RWPE2 (cell line): ENCODE measurements around the gene POLR1E.

Experiments
- ATAC-seq: fragments of 200-7000 bp; cut with Tn5 transposase; 3 replicates; pipeline ENCODE4 v1.9.1; 2021; ENCODE audit warnings: low read depth
- DNase-seq: peaks from one replicate; pipeline ENCODE4 v3.0.0-alpha.2; 2020; ENCODE audit warnings: low spot score
- H3K27ac ChIP-seq: fragments of 450-650 bp; 2 replicates; pipeline ENCODE4 v1.5.1; 2017; ENCODE audit warnings: mild to moderate bottlenecking; ENCODE audit not compliant: poor library complexity, severe bottlenecking
- H3K27me3 ChIP-seq: fragments of 250-450 bp; sonication (Bioruptor Pico); 2 replicates; pipeline ENCODE4 v1.5.1; 2021; ENCODE audit warnings: mild to moderate bottlenecking, moderate library complexity; ENCODE audit not compliant: insufficient read depth, poor library complexity, severe bottlenecking
- H3K36me3 ChIP-seq: fragments of 250-450 bp; sonication (Bioruptor Pico); 2 replicates; pipeline ENCODE4 v1.5.1; 2020; ENCODE audit warnings: low read depth, mild to moderate bottlenecking, moderate library complexity
- H3K4me1 ChIP-seq: fragments of 250-450 bp; sonication (Bioruptor Pico); 2 replicates; pipeline ENCODE4 v1.5.1; 2021; ENCODE audit warnings: mild to moderate bottlenecking, moderate library complexity; ENCODE audit not compliant: insufficient read depth, poor library complexity, severe bottlenecking
- H3K4me3 ChIP-seq: fragments of 250-450 bp; sonication (Bioruptor Pico); 2 replicates; pipeline ENCODE4 v1.5.1; 2021; ENCODE audit warnings: mild to moderate bottlenecking, moderate library complexity; ENCODE audit not compliant: severe bottlenecking
- H3K9me3 ChIP-seq: fragments of 250-450 bp; sonication (Bioruptor Pico); 2 replicates; pipeline ENCODE4 v1.5.1; 2021; ENCODE audit warnings: mild to moderate bottlenecking, moderate library complexity; ENCODE audit not compliant: severe bottlenecking
- CTCF ChIP-seq: fragments of 450-650 bp; IDR thresholded peaks from one replicate; pipeline ENCODE4 v1.5.1; 2017; ENCODE audit warnings: mild to moderate bottlenecking, moderate library complexity; ENCODE audit not compliant: poor library complexity, severe bottlenecking

POLR1E gene

GRCh38 chr9:37540634-37541033 lies 54.9 kb downstream of the POLR1E start:
- Histone ChIP-seq H3K4me3 (no peak overlapping the region), H3K36me3 (no peaks in the 10 kb centered on the region), H3K4me1 (no peaks in the 10 kb centered on the region), H3K9me3 (no peaks in the 10 kb centered on the region), H3K27ac (no peak overlapping the region), H3K27me3 (no peaks in the 10 kb centered on the region)
- no peak for TF ChIP-seq CTCF
- ATAC-seq (no peak), DNase-seq (no peak)

GRCh38 chr9:37541465-37541864 lies 55.7 kb downstream of the POLR1E start:
- Histone ChIP-seq H3K4me1 (no peaks in the 10 kb centered on the region), H3K27me3 (no peaks in the 10 kb centered on the region), H3K36me3 (no peaks in the 10 kb centered on the region), H3K27ac (no peak overlapping the region), H3K4me3 (no peak overlapping the region), H3K9me3 (no peaks in the 10 kb centered on the region)
- TF ChIP-seq CTCF = no peak
- ATAC-seq (no peak), DNase-seq (no peak)

- no peak overlapping the region for H3K27ac ChIP-seq
- no peak overlapping the region for H3K4me3 ChIP-seq
- no peak for TF ChIP-seq CTCF
- ATAC-seq = no peak
- H3K9me3 ChIP-seq = no peaks in the 10 kb centered on the region
- no peaks in the 10 kb centered on the region for H3K36me3 ChIP-seq
- no peaks in the 10 kb centered on the region for H3K27me3 ChIP-seq
- no peaks in the 10 kb centered on the region for H3K4me1 ChIP-seq
- no peak for DNase-seq
Measured at GRCh38 chr9:37542488-37542887, 56.7 kb downstream of the POLR1E start.

GRCh38 chr9:37542895-37543294 lies 57.1 kb downstream of the POLR1E start:
- Histone ChIP-seq H3K4me1 (no peaks in the 10 kb centered on the region), H3K9me3 (no peaks in the 10 kb centered on the region), H3K4me3 (no peak overlapping the region), H3K27ac (no peak overlapping the region), H3K27me3 (no peaks in the 10 kb centered on the region), H3K36me3 (no peaks in the 10 kb centered on the region)
- ATAC-seq (0 out of 3 replicates have a peak, but pooled peaks have one; percentile 23), DNase-seq (no peak)
- TF ChIP-seq CTCF = no peak

DNA sequence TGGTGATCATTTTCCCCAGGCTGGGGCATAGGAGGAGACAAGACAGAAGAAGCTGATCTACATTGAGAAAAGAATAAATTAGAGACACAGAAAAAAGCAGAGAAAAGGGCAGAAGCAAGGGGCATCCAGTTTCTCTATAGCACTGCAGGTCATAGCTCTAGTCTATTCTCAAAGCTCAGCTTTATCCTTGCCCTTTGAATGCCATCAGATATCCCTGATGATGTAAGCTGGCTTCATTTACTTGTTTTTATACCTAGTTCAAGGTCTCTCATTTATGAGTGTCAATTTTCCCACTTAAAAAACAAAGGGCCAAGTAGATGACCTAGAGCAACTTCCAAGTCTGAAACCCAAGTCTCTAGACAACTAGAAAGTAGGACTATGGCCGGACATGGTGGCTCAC lies 57.7 kb downstream of the POLR1E start:
- Histone ChIP-seq H3K4me1 (no peaks in the 10 kb centered on the region), H3K9me3 (no peaks in the 10 kb centered on the region), H3K27ac (no peak overlapping the region), H3K36me3 (no peaks in the 10 kb centered on the region), H3K27me3 (no peaks in the 10 kb centered on the region), H3K4me3 (no peak overlapping the region)
- ATAC-seq = no peak
- DNase-seq = no peak
- no peak for TF ChIP-seq CTCF
